ENCODE measurements around the gene GRM4.
"Not testable (repeated sequence)": the region's sequence is repeated elsewhere in the genome, so short reads cannot be mapped to it uniquely, and the experiment has no call there.

The GRM4 gene

DNA sequence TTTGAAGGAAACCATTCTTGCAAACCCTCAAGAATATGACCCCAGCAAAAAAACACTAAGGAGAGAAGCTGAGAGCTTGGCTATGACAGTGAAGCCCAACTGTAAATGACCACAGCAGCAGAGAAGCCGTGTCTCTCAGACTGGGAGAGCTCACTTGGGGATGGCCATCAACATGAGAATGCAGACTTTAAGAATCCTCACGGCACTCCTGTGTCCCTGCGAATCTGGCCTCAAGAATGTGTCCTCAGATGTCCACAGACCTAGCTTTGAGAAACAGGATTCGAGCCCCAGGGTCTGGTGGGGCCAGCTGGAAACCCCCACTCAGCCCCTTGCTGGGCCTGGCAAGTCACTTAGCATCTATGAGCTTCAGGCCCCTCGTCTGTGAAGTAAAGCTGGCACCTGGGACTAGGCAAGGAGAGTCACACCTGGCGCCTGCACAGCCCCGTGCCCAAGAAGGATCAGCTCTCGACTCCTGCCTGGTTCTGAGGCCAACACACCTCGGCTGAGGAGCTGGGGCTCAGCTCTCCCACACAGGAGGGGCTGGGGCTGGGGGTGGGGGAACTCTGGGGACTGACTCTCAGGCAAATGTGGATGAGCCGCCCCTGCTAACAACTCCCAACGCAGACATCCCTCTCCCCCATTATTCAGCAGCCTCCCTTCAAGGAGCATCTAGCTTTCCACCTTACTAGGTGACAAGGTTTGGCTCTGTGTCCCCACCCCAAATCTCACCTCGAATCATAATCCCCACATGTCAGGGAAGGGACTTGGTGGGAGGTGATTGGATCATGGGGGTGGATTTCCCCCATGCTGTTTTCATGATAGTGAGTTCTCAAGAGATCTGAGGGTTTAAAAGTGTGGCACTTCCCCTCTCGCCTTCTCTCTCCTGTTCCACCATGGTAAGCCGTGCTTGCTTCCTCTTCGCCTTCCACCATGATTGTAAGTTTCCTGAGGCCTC, 97.7 kb downstream of the GRM4 start:
- DNase-seq (ENCODE audit: low read depth in 3 of 3, low spot score in 1 of 3): no peak

DNA sequence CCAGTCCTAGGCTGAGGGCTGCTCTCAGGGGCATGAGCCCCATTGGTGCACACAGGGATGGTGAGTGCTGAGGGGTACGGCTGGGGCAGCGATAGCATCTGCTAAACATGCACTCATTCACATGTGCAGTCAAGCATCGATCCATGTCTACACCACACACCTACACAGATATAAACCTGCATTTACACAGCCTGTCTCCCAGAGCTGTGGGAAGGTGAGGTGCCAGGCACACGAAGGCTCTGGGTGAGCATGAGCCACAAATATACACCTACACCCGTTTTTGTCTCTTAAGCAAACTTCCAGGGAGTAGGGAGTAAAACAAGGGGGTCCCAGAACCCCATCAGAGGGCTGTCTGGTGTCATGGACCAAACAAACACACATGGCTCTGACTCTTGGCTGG, 99.3 kb downstream of the GRM4 start:
- DNase-seq (ENCODE audit: low read depth in 3 of 3, low spot score in 1 of 3): no peak

DNA sequence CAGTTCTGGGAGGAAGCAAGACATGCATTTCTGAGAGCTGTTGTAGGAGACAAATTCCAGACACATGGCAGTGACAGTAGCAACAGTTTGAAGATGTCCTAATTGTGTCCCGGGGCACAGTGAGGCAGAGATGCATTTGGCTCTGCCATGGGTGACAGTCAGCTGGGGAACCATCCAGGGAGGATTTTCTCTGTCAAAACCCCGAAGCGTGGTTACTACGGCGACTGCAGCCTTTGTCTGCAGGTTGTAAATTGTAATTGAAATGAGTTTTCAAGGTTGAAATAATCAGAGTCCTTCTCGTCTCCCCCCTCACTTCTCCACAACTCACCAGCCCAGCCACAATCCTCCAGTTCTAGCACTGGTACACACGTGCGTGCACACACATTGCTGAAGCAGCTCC, 100.1 kb downstream of the GRM4 start:
- DNase-seq (ENCODE audit: low read depth in 3 of 3, low spot score in 1 of 3): no peak

DNA sequence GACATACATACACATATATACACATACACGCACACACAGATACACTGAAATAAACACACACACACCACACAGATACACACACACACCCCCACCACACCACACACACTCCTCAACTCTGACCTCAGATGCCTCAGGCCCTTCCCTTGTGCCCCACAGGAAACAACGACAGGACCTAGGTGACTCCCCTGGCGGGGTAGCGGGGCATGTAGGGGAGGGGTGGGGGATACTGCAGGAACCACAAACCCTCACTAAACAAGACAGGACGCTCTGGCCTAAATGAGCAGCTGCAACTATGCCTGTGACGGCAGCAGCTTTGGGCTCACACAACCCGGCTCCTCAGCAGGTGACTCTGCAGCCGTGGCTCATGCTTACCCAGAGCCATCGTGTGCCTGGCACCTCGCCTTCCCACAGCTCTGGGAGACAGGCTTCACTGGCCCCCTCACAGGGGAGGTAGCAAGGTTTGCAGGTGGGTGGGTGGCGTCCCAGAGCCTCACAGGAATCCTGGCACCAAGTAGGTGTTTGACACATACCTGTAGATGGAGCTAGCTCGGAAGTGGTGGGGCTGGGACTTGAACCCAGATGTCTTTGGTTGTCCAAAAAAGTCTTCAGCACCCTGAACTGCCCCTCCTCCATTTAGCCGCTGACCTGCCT, 100.8 kb downstream of the GRM4 start:
- DNase-seq (ENCODE audit: low read depth in 3 of 3, low spot score in 1 of 3): no peak

DNA sequence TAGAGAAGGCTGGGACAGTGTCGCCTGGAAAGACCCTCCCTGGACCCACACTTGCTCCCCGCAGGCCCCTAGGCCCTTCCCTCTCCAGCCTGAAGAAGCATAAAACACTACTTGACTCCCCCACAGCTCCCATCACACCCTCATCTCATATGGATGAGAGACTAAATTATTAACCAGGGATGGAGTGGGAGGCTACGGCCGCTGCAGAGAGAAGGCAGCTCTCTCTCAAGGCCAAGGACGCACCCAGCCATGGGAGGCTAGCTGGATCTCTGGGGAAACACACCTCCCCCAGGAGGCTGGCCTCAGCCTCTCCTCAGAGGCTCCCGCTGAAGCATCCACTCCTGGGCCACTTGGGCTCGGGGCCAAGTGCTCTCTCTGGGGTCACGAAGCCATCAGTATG, 102.5 kb downstream of the GRM4 start:
- no peak for DNase-seq (ENCODE audit: low read depth in 3 of 3, low spot score in 1 of 3)

DNA sequence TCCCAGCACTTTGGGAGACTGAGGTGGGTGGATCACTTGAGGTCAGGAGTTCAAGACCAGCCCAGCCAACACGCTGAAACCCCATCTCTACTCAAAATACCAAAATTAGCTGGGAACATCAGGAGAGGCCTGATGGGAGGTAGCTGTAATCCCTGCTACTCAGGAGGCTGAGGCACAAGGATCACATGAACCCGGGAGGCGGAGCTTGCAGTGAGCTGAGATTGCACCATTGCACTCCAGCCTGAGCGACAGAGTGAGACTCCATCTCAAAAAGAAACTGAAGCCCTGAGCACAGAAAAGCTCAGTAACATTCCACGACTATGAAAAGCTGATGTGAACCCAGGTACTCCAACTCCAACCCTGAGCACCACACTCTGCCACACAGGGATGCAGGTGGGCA, 103.9 kb downstream of the GRM4 start:
- not testable (repeated sequence) for DNase-seq (ENCODE audit: low read depth in 3 of 3, low spot score in 1 of 3)

DNA sequence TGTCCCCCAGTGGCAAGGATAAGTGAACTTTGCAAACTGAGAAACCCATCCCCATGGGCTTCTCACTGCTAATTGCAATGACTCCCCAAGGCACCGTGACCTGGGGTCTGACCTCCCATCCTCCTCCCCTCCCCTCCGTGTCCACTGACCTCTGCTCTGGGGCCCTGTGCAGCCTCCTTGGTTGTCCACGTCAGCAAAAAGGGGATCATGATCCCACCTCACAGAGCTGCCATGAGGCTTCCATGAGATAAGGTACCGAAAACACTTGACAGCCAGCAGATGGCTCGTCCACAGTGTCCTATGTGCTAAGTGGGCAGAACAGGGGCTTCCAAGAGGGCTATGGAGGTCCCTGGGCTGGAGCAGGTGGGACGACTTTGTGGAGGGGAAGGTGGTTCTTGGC, 104.5 kb downstream of the GRM4 start:
- DNase-seq (ENCODE audit: low read depth in 3 of 3, low spot score in 1 of 3): no peak

DNA sequence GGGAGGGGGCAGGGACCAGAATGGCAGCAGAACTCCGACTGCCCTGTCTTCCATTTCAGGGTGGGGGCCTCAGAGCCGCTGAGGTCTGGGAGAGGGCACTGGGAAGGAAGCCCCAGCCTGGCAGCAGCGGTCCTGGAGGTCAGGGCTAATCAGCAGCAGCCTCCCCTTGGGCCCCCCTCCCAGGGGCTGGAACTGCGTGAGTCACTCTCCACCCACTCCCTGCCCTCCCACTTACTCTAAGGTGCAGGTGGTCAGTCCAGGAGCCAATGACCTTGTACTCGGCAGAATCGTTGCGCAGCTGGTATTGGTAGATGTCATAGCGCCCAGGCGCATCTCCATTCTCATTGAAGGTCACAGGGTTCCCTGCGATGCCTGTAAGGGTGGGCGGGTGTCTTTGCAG, 105.9 kb downstream of the GRM4 start:
- no peak for DNase-seq (ENCODE audit: low read depth in 3 of 3, low spot score in 1 of 3)

DNA sequence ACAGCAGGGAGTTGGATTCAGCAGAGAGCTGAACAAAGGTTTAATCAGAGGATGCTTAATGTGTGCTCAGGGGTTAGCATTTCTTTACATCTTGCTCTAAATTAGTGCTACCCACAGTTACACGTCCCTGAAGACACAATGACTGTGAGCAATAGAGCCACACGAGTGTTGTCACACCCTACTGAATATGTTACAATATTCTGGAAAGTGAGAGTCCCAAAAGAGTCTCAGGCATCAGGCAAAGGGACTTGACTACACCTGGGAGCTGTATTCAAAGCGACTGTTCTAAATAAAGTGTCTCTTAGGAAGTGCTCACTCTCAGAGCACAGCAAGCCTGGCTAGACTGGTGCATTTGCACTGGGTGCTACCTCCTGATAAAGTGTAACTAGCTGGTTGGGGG, 108.7 kb downstream of the GRM4 start:
- no peak for DNase-seq (ENCODE audit: low read depth in 3 of 3, low spot score in 1 of 3)

DNA sequence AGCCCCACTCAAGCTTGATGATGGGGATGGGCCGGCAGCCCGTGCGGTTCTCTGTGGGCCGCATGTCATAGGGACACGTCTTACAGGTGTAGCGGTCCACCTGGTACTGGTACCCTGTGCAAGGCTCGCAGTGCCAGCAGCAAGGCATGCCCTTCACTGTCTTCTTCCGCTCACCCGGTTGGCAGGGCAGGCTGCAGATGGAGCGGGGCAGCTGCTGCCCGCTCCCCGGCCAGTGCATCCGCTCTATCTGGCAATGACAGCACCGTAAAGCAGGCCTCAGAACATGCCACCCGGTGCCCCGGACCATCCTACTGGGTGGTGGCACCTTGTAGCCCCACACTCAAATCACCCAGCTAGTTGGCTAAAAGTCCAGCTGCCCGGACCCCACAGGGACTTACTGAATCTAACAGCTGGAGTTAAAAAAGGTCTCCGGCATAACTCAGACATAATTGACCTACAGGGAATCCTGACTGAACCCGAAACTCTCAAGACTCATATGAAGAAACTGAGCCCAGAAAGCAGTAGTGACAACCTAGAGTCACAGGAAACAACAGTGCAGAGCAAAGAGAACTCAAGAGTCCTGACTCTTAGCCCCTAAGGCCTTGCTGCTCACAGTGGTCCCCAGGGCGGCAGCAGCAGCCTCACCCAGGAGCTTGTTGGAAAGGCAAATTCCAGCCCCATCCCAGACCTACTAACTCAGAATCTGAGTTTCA, 109.4 kb downstream of the GRM4 start:
- no peak for DNase-seq (ENCODE audit: low read depth in 3 of 3, low spot score in 1 of 3)

DNA sequence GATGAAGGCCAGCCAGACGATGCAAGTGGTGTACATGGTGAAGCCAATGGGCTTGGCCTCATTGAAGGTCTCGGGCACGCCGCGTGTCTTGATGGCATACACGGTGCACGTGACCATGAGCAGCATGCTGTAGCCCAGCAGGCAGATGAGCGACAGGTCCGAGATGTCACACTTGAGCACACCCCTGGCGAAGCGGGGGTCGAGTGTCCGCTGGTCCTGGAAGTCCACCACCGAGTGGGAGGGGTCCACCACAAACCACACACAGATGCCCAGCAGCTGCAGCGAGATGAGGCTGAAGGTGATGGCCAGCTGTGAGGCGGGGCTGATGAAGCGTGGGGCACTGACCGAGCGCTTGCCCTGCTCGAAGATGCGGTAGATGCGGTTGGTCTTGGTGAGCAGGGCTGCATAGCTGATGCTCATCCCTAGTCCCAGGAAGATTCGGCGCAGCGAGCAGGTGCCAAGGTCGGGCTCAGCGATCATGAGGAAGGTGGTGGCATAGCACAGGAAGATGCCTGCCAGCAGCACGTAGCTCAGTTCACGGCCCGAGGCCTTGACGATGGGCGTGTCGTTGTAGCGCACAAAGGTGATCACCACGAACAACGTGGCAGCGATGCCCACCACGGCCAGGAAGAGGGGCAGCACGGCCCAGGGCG, 110.1 kb downstream of the GRM4 start:
- DNase-seq (ENCODE audit: low read depth in 3 of 3, low spot score in 1 of 3): no peak

DNA sequence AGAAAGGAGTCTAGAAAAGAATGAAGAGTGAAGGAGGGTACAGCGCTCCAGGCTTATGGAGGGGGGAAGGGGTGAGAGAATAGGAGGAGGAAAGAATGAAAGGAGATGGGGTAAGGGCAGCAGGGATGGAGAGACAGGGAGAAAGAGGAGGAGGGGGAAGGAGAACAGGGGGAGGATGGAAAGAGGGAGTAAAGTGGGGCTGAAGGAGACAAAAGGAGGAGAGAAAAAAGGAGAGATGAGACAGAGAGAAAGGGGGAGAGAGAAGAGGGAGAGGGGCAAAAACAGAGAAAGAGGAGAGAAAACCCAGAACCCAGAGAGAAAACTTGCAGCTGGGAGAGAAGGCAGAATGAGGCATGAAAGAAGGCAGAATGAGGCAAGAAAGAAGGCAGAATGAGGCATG, 110.7 kb downstream of the GRM4 start:
- DNase-seq (ENCODE audit: low read depth in 3 of 3, low spot score in 1 of 3): no peak

DNA sequence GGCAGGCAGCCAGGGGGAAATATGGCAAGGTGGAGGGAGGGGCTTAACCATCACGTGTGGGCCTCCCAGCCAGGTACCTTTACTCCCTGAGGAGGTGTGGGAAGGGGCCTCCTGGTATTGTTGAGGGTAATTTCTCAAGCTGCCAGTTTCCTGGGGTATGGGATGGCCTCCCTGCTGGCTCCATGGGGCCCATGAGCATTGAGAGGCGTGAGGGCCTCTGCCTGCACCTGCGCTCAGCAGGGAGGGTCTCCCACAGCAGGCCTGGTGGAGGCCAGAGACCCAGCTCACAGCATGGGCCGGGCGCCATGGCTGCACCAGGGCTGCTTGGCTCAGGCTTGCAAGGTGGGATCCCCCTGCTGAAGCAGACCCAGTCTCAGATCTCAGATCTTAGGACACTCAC, 113.0 kb downstream of the GRM4 start:
- DNase-seq (ENCODE audit: low read depth in 3 of 3, low spot score in 1 of 3): no peak

DNA sequence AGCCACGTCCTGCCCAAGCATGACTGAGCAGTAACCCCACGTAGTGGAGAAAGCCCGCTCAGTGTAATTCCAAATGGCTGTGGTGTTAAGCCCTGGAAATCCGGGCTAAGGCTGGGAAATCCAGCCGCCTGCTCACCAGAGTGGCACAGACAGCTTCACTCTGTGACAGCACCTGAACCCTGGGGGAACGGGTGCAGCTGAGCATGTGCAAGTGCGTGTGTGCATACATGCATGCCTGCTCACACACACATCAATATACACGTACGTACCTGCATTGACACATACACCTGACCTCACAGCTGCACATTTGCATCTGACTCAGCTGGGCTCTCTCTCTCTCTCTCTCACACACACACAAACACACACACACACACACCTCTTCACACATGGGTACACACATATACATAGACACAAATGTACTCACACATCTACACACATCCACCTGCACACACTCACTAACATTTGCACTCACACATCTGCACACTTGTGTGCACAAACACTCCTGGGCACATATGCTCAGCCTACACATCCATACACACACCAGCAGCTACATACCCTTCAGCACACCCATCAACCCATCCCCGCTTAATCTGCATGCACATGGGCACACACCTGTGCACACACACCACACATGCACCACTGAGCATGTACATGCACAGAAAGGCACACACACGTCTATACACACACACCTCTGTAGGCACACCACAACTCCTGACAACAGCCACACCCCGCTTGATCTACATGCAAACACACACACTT, 114.1 kb downstream of the GRM4 start:
- no peak for DNase-seq (ENCODE audit: low read depth in 3 of 3, low spot score in 1 of 3)

DNA sequence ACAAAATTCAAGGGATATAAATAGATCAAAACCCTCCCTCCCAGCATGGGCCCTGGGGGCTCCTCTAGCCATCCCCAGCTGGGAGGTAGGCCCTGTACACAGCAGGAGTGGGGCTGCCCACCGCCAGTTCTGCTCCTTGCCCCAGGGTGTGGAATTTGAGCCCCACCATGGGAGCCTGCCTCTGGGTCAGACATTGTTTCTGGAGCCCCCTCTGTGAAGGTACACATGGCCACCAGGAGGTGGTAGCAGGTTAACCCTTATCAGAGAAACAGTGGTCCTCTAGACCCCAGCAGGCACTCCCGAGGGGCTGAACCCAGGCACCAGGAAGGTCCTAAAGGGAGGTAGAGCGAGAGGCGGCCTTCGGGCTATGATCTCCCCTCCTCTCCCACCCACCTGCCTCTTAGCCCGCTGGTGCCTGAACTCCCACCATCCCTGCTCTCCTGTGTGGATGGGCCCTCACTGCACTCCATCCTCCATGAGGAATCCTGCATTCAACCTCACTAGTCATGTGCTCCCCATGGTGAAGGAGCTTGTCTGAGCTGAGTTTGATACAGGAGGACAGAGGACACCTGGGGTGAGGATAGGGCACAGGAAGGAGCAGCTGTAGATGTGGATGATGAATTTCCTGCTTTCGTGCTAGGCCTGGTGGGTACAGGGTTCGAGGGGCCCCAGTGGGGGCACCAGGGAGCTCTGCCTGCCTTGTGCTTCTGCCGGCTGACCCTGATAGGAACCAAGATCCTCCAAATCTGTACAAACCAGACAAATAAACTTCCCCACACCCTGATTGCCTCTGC, 114.9 kb downstream of the GRM4 start:
- no peak for DNase-seq (ENCODE audit: low read depth in 3 of 3, low spot score in 1 of 3)

DNA sequence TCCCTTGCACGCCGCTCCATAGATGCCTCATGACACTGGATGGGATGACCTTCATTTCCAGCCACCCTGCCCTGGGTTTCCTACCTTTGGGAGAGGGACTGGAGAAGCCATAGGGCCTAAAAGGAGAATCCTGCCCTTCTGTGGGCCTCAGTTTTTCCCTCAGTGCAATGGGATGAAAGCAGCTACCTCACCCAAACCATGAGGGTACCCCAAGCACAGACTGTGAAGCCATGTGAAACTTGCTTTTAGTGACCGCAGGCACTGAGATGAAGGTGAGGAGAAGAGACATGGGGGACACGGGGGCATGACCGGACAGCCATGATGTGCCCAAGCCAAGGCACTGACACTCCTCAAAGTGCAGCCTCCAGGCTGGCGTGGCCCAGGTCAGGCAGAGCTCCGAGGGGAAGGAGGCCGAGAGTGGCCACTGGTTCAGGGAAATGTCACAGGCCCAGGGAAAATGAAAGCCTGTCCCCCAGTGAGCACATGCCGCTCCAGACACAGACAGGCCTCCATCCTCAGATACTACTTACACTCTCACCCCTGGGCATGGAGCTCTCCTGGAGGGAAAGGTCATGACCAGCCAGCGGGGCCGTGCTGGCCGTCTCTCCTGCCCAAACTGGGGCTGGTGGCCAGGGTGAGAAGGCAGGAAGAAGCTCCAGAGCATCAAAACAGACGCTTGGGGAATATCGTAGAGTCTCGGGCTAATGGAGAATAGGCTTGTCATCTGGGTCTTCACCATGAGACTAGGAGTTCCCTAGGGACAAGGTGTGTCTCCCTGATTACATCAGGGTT, 116.2 kb downstream of the GRM4 start:
- DNase-seq (ENCODE audit: low read depth in 3 of 3, low spot score in 1 of 3): no peak

DNA sequence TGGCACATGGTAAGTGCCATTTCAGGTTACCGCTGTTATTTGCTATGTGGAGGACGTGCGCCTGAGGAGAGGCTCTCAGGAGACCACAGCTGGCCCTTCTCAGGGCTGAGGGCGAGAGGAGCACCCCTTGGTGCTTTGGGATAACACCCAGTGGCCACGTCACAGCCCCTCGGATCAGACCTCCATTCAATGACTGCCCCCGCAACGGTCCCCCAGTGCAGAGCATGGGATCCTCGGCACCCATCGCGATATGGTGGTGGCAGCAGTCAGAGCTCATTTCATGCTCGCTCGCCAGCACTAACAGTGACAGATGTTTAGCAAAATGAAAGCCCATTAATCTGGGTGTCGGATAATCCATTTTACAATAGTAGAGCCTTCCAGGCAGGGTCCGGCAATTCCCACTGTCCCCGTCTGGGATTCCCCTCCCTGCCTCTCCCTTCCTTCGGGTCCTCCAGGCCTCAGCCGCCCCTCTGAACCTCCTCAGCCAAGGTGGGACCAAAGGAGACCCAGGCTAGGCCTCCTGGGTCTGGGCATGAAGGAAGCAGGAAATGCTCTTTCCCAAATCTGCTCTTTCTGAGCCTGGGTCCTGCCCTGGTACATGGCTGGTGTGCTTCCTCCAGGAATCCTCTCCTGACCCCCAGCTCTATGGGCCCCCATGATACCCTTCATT, 117.1 kb downstream of the GRM4 start:
- no peak for DNase-seq (ENCODE audit: low read depth in 3 of 3, low spot score in 1 of 3)

DNA sequence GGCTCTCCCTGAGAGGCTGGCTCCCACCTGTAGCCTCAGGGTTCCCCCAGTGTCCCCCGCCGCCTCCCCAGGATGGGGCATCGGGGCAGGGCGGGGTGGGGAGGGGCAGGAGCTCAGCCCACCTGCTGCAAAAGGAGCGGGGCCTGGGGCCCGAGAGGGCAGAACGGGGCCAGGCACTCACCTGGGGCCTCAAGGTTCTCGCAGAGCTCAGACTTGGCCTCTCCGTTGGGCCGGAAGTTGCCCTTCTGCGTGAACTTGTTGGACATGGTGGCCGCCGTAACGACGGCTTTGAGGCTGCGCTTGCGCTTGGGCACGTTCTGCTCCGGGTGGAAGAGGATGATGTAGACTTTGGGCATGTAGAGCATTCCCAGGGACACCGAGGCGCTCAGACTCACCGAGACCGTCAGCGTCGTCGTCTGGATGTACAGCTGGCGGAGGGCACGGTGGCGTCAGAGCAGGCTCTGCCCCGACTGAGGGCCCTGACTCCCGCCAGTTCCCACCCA, 117.9 kb downstream of the GRM4 start:
- DNase-seq (ENCODE audit: low read depth in 3 of 3, low spot score in 1 of 3): no peak

Measured in stimulated activated CD4-positive, alpha-beta T cell treated with anti-CD3 and anti-CD28 coated beads, TNF-alpha, amount 100 ng/mL, for 1 hour (primary cell).